Mesodermal cell (in vitro differentiated cells): ENCODE measurements around the gene NPHP1.
"Not testable (repeated sequence)": the region's sequence is repeated elsewhere in the genome, so short reads cannot be mapped to it uniquely, and the experiment has no call there.

ENCODE experiments used
- H3K27ac ChIP-seq: 2 replicates; pipeline ENCODE4 v1.7.0; 2013; ENCODE audit warnings: mild to moderate bottlenecking, low read depth, low read length, moderate library complexity; ENCODE audit not compliant: severe bottlenecking
- H3K36me3 ChIP-seq: 2 replicates; pipeline ENCODE4 v1.7.1; 2013; ENCODE audit warnings: mild to moderate bottlenecking, low read length, moderate library complexity; ENCODE audit not compliant: control insufficient read depth, insufficient read depth
- H3K4me1 ChIP-seq: one replicate; pipeline ENCODE4 v1.7.1; 2013; ENCODE audit warnings: mild to moderate bottlenecking, low read length; ENCODE audit not compliant: insufficient read depth, control insufficient read depth, poor library complexity, severe bottlenecking
- H3K4me3 ChIP-seq: 2 replicates; pipeline ENCODE4 v1.7.0; 2013; ENCODE audit warnings: low read length, control low read depth, mild to moderate bottlenecking; ENCODE audit not compliant: insufficient read depth, poor library complexity, severe bottlenecking; ENCODE audit errors: extremely low read depth
- H3K9me3 ChIP-seq: 2 replicates; pipeline ENCODE4 v1.7.1; 2013; ENCODE audit warnings: mild to moderate bottlenecking, low read length, moderate library complexity; ENCODE audit not compliant: control insufficient read depth
- WGBS, 2 experiments: methylation state at CpG; one replicate each; pipeline ENCODE4 v1.1.5; 2013; ENCODE audit warnings: missing lambda C conversion rate in 2 of 2; ENCODE audit not compliant: insufficient coverage in 2 of 2; 5-methylcytosine and 5-hydroxymethylcytosine counted together

NPHP1 gene

GRCh38 chr2:110101280-110101844, 103.5 kb downstream of the NPHP1 start:
- Histone ChIP-seq H3K27ac (peak overlapping the region; percentile 97), H3K4me3 (no peak overlapping the region)

GRCh38 chr2:110100880-110101279, 103.9 kb downstream of the NPHP1 start:
- Histone ChIP-seq H3K27ac (peak overlapping the region; percentile 97), H3K4me1 (peaks cover 33% of the 10 kb centered on the region), H3K4me3 (peak overlapping the region; percentile 5)
- 75 to 88% methylated on average over 2 to 4 of the region's 4 CpGs for WGBS, 2 experiments
- not testable (repeated sequence) for H3K36me3 ChIP-seq, H3K9me3 ChIP-seq

More at GRCh38 chr2:110101280-110101844, 103.5 kb downstream of the NPHP1 start:
- Histone ChIP-seq H3K36me3 (no peaks in the 10 kb centered on the region), H3K4me1 (peaks cover 33% of the 10 kb centered on the region), H3K9me3 (peaks cover 3% of the 10 kb centered on the region)
- 34 to 62% methylated on average over 7 to 9 of the region's 11 CpGs for WGBS, 2 experiments

- 100% methylated on average over 2 of the region's 8 CpGs; no CpG with 5 or more reads in 1 of the 2 experiments for WGBS, 2 experiments
Observed at GRCh38 chr2:110100480-110100879, 104.3 kb downstream of the NPHP1 start.

GRCh38 chr2:110099471-110100225, 105.2 kb downstream of the NPHP1 start:
- no peaks in the 10 kb centered on the region for H3K36me3 ChIP-seq
- no peaks in the 10 kb centered on the region for H3K9me3 ChIP-seq
- 76 to 90% methylated on average over 6 to 7 of the region's 10 CpGs for WGBS, 2 experiments
- H3K27ac ChIP-seq = no peak overlapping the region
- peaks cover 26% of the 10 kb centered on the region for H3K4me1 ChIP-seq
- no peak overlapping the region for H3K4me3 ChIP-seq

More at GRCh38 chr2:110100480-110100879, 104.3 kb downstream of the NPHP1 start:
- Histone ChIP-seq H3K36me3 (no peaks in the 10 kb centered on the region), H3K27ac (peak overlapping the region; percentile 97), H3K9me3 (no peaks in the 10 kb centered on the region), H3K4me3 (no peak overlapping the region), H3K4me1 (peaks cover 30% of the 10 kb centered on the region)

GRCh38 chr2:110099038-110099425, 105.8 kb downstream of the NPHP1 start:
- H3K36me3 ChIP-seq = no peaks in the 10 kb centered on the region
- WGBS, 2 experiments = 96 to 100% methylated on average over 3 to 6 of the region's 6 CpGs
- no peak overlapping the region for H3K27ac ChIP-seq
- H3K4me1 ChIP-seq = peaks cover 26% of the 10 kb centered on the region
- no peaks in the 10 kb centered on the region for H3K9me3 ChIP-seq
- H3K4me3 ChIP-seq = no peak overlapping the region

GRCh38 chr2:110097506-110098220, 107.2 kb downstream of the NPHP1 start:
- H3K4me1 ChIP-seq = peaks cover 21% of the 10 kb centered on the region
- no peaks in the 10 kb centered on the region for H3K36me3 ChIP-seq
- H3K4me3 ChIP-seq = no peak overlapping the region
- no peak overlapping the region for H3K27ac ChIP-seq
- H3K9me3 ChIP-seq = no peaks in the 10 kb centered on the region
- 88 to 95% methylated on average over 11 of the region's 14 CpGs for WGBS, 2 experiments

- Histone ChIP-seq H3K36me3 (no peaks in the 10 kb centered on the region), H3K27ac (no peak overlapping the region), H3K4me3 (no peak overlapping the region), H3K9me3 (no peaks in the 10 kb centered on the region), H3K4me1 (peaks cover 6% of the 10 kb centered on the region)
- WGBS, 2 experiments = 93 to 94% methylated on average over 5 to 7 of the region's 8 CpGs
Observed at GRCh38 chr2:110095994-110096633, 108.7 kb downstream of the NPHP1 start.

GRCh38 chr2:110094884-110095534, 109.8 kb downstream of the NPHP1 start:
- H3K4me1 ChIP-seq, H3K27ac ChIP-seq, H3K4me3 ChIP-seq, H3K36me3 ChIP-seq, H3K9me3 ChIP-seq: not testable (repeated sequence)
- WGBS, 2 experiments = 100% methylated on average over 2 to 3 of the region's 6 CpGs

GRCh38 chr2:110093924-110094323, 110.9 kb downstream of the NPHP1 start:
- H3K27ac ChIP-seq, H3K36me3 ChIP-seq, H3K4me3 ChIP-seq, H3K4me1 ChIP-seq, H3K9me3 ChIP-seq: not testable (repeated sequence)
- no CpG with 5 or more reads among the region's 6 CpGs for WGBS, 2 experiments

GRCh38 chr2:110090164-110090563, 114.6 kb downstream of the NPHP1 start:
- H3K4me1 ChIP-seq, H3K36me3 ChIP-seq, H3K4me3 ChIP-seq, H3K9me3 ChIP-seq, H3K27ac ChIP-seq: not testable (repeated sequence)
- WGBS, 2 experiments = no CpG with 5 or more reads among the region's 4 CpGs
